IPS-15b (cell line): ENCODE measurements around the gene VSIG1.

Experiments
- H3K27me3 ChIP-seq: one replicate; pipeline ENCODE4 v1.6.1; 2013; ENCODE audit warnings: low read length; ENCODE audit not compliant: control insufficient read depth, insufficient read depth
- H3K36me3 ChIP-seq: one replicate; pipeline ENCODE4 v1.6.1; 2013; ENCODE audit warnings: low read length; ENCODE audit not compliant: control insufficient read depth, insufficient read depth
- H3K4me1 ChIP-seq: one replicate; pipeline ENCODE4 v1.6.1; 2013; ENCODE audit warnings: mild to moderate bottlenecking, low read length; ENCODE audit not compliant: control insufficient read depth, insufficient read depth
- H3K4me3 ChIP-seq: one replicate; pipeline ENCODE4 v1.5.1; 2013; ENCODE audit warnings: low read depth, low read length
- H3K9ac ChIP-seq: one replicate; pipeline ENCODE4 v1.6.1; 2013; ENCODE audit warnings: low read depth, mild to moderate bottlenecking, low read length
- H3K9me3 ChIP-seq: one replicate; pipeline ENCODE4 v1.6.1; 2013; ENCODE audit warnings: mild to moderate bottlenecking, low read length; ENCODE audit not compliant: control insufficient read depth, insufficient read depth

VSIG1 gene

GRCh38 chrX:108070891-108071290 lies 26.0 kb downstream of the VSIG1 start:
- Histone ChIP-seq H3K9ac (no peak overlapping the region), H3K36me3 (no peaks in the 10 kb centered on the region), H3K4me1 (peaks cover 6% of the 10 kb centered on the region), H3K9me3 (no peaks in the 10 kb centered on the region), H3K4me3 (no peak overlapping the region), H3K27me3 (no peaks in the 10 kb centered on the region)

- Histone ChIP-seq H3K27me3 (no peaks in the 10 kb centered on the region), H3K9me3 (no peaks in the 10 kb centered on the region), H3K9ac (no peak overlapping the region), H3K4me1 (peaks cover 4% of the 10 kb centered on the region), H3K4me3 (no peak overlapping the region), H3K36me3 (no peaks in the 10 kb centered on the region)
Measured at GRCh38 chrX:108071578-108071977, 26.7 kb downstream of the VSIG1 start.

GRCh38 chrX:108072746-108073145 lies 27.9 kb downstream of the VSIG1 start:
- no peaks in the 10 kb centered on the region for H3K4me1 ChIP-seq
- H3K9ac ChIP-seq = no peak overlapping the region
- H3K27me3 ChIP-seq = no peaks in the 10 kb centered on the region
- no peaks in the 10 kb centered on the region for H3K9me3 ChIP-seq
- H3K4me3 ChIP-seq = no peak overlapping the region
- H3K36me3 ChIP-seq = no peaks in the 10 kb centered on the region

DNA sequence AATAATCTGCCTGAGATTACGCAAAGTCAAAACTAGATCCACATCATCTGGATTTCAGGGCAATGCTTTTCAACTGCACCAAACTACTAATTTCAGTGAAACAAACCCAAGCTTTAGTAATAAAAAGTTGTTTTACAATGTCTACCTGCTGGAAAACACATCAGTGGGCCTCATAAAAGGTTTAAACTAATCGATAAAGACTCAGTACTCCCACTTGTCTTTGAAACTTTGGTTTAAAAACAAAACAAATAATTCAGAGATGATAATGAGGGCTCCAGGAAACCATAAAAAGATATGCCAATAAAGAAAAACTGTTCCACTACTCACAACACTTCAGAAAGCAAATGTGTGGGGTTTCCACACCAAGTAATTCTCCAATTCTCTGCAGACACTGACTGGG lies 36.2 kb downstream of the VSIG1 start:
- no peaks in the 10 kb centered on the region for H3K9me3 ChIP-seq
- no peak overlapping the region for H3K9ac ChIP-seq
- H3K36me3 ChIP-seq = peaks cover 3% of the 10 kb centered on the region
- no peaks in the 10 kb centered on the region for H3K27me3 ChIP-seq
- no peaks in the 10 kb centered on the region for H3K4me1 ChIP-seq
- no peak overlapping the region for H3K4me3 ChIP-seq

- Histone ChIP-seq H3K4me1 (peaks cover 5% of the 10 kb centered on the region), H3K4me3 (no peak overlapping the region), H3K27me3 (no peaks in the 10 kb centered on the region), H3K36me3 (peaks cover 3% of the 10 kb centered on the region), H3K9ac (no peak overlapping the region), H3K9me3 (no peaks in the 10 kb centered on the region)
Measured at GRCh38 chrX:108087792-108088191, 42.9 kb downstream of the VSIG1 start.

DNA sequence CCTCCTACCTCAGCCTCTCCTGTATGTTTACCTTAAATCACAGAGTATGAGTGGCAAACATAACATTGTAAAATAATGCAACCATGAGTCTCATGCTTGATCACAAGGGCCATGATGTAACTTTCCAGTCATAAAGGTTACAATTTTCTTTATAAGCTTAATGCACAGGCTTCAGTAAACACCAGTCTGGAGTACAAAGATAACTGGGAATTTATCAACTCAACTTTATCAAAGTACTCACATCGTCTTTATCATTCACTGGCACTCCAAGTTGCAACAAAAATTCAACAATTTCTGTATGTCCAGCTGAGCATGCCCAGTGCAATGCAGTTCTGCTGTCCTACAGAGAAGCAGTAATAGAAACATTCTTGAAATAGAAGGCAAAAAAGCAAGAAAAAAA lies 43.6 kb downstream of the VSIG1 start:
- Histone ChIP-seq H3K4me3 (no peak overlapping the region), H3K9me3 (no peaks in the 10 kb centered on the region), H3K27me3 (no peaks in the 10 kb centered on the region), H3K9ac (no peak overlapping the region), H3K4me1 (peaks cover 5% of the 10 kb centered on the region), H3K36me3 (peaks cover 3% of the 10 kb centered on the region)

DNA sequence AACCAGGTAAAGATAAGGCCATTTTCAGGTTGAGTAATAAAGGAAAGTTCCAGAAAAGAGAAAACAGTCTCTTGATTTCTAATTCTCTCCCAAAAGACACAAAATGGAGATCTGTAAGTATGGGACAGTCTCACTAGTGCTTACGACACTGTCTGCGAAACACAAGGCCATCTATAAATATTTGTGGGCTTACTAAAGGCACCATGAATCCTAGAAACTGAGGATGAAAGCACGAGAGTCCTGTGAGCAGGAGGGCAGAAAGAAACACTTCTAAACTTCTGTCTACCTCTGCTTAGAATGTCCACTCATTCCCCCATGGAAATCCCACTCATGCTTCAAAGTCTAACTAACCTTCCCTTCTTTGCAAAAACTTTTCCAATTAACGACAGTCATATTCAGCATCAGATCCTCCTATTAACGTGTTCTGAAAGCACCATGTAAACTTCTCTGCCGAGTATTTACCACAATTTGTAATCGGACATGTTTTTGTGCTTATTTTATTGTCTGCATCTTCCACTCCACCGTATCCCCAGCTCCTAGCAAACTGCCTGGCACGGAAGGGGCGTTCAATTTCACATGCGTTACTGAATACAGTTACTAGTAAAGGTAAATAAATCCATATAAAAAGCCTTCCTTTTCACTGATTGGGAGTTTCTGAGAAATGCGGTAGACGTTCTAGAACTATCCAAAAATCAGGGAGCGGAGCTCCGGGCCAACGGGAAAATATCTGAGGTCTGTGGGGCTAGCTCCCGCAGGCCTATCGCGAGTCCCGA lies 45.8 kb downstream of the VSIG1 start:
- Histone ChIP-seq H3K9ac (peak overlapping the region; percentile 87), H3K4me3 (peak overlapping the region; percentile 94), H3K27me3 (no peaks in the 10 kb centered on the region), H3K9me3 (no peaks in the 10 kb centered on the region), H3K36me3 (no peaks in the 10 kb centered on the region), H3K4me1 (peaks cover 5% of the 10 kb centered on the region)

DNA sequence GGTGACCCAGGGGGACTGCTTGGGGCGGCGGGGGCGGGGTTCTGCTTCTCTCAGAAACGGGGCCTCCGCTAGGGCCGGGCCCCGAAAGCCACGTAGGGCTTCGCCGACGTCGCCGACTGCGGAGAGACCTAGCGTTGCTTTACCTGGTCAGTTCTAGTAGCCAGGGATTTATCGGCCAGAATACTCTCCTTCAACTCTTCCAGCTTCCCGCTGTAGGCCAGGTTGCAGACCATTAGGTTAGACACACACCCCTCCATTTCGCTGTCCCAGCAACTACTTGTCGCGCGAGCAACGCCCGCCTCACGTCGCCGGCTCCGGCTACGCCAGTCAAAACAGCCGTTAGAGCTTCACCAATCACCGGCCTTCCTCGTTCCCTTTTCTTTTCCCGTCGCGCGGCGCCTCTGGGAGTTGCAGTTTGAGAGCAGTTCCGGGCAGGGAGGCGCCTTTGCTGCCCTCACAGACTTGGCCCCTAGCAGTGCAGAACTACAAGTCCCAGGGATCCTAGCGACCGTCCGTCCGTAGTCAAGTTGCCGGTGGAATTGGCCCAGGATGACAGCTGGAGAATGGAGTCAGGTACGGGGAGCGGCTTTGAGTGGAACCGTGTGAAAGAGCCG lies 46.5 kb downstream of the VSIG1 start, which contains the start of the genes ATG4A and PSMD10:
ATG4A (plus strand) TSS at position 515 of the 614 bp plus-strand sequence; CDS start at position 564, 49 bp downstream.
PSMD10 (minus strand) TSS at position 279 of the 614 bp plus-strand sequence; CDS start at position 257, 22 bp downstream.
- no peaks in the 10 kb centered on the region for H3K36me3 ChIP-seq
- H3K4me1 ChIP-seq = peaks cover 5% of the 10 kb centered on the region
- no peaks in the 10 kb centered on the region for H3K9me3 ChIP-seq
- H3K9ac ChIP-seq = peak within 1 kb of the TSS; percentile 87
- H3K27me3 ChIP-seq = no peaks in the 10 kb centered on the region
- peak within 1 kb of the TSS; percentile 94 for H3K4me3 ChIP-seq

DNA sequence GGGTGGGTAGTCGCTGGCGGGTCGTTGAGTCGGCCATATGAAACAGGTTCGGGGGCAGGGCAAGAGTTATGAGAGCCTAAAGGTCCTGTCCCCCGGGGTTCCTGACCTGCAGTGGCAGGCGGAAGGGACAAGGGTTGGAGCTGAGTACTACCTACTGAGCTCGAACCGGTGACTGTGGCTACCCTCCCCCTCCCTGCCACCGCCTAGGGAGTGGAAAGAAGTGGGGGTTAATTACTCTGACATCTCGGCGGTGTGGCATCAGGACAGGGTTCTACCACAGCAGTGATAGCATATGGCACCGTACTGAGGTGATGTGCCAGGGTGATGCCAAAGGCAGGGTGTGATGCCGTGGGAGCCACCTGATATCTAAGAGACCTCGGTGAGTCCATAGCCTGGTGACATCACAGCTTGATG lies 47.0 kb downstream of the VSIG1 start:
- H3K9me3 ChIP-seq = no peaks in the 10 kb centered on the region
- peak overlapping the region; percentile 94 for H3K4me3 ChIP-seq
- no peaks in the 10 kb centered on the region for H3K27me3 ChIP-seq
- H3K4me1 ChIP-seq = peaks cover 5% of the 10 kb centered on the region
- H3K9ac ChIP-seq = no peak overlapping the region
- H3K36me3 ChIP-seq = no peaks in the 10 kb centered on the region

DNA sequence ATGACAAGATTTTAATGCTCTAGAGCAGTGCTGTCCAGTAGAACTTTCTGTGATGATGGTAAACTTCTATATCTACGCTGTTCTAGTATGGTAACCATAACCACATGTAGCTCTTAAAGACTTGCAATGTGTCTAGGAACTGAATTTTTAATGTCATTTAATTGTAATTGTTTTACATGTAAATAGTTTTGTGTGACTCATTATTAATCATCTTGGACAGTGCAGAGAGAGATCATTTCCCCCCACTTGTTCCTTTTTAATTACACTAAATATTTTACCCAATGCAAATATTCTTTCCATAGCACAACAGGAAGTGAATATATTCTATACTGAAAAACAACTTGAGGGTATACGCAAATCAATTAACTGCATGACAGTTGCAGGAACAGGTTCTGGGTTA lies 52.5 kb downstream of the VSIG1 start:
- no peaks in the 10 kb centered on the region for H3K4me1 ChIP-seq
- H3K27me3 ChIP-seq = no peaks in the 10 kb centered on the region
- no peaks in the 10 kb centered on the region for H3K36me3 ChIP-seq

GRCh38 chrX:108105473-108105872 lies 60.6 kb downstream of the VSIG1 start:
- Histone ChIP-seq H3K4me3 (no peak overlapping the region), H3K9me3 (no peaks in the 10 kb centered on the region), H3K27me3 (no peaks in the 10 kb centered on the region), H3K36me3 (no peaks in the 10 kb centered on the region), H3K4me1 (peaks cover 3% of the 10 kb centered on the region), H3K9ac (no peak overlapping the region)

More for the DNA sequence above, 52.5 kb downstream of the VSIG1 start:
- Histone ChIP-seq H3K9me3 (no peaks in the 10 kb centered on the region), H3K4me3 (no peak overlapping the region), H3K9ac (no peak overlapping the region)

DNA sequence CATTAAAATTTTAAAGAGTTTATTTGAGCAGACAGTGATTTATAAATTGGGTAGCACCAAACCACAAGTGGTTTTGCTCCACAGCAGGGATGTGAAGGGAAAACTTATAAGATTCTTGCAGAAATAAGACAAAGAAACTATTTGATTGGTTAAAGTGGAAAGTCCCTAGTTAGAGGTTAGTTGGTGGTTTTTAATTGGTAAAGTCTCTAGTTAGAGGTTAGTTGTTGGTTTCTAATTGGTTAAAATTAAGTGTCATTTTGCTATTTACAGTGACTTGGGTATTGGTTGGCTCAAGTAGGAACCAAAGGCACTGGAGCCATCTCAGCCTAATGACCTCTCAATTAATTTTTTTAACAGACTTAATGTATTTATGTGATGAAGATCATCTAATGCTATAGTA lies 69.7 kb downstream of the VSIG1 start:
- no peaks in the 10 kb centered on the region for H3K36me3 ChIP-seq
- H3K4me3 ChIP-seq = no peak overlapping the region
- H3K27me3 ChIP-seq = no peaks in the 10 kb centered on the region
- H3K9me3 ChIP-seq = no peaks in the 10 kb centered on the region
- H3K4me1 ChIP-seq = no peaks in the 10 kb centered on the region
- H3K9ac ChIP-seq = no peak overlapping the region
